ENCODE data around the gene FAM13C.
"Not testable (repeated sequence)": the region's sequence is repeated elsewhere in the genome, so short reads cannot be mapped to it uniquely, and the experiment has no call there.

The FAM13C gene

DNA sequence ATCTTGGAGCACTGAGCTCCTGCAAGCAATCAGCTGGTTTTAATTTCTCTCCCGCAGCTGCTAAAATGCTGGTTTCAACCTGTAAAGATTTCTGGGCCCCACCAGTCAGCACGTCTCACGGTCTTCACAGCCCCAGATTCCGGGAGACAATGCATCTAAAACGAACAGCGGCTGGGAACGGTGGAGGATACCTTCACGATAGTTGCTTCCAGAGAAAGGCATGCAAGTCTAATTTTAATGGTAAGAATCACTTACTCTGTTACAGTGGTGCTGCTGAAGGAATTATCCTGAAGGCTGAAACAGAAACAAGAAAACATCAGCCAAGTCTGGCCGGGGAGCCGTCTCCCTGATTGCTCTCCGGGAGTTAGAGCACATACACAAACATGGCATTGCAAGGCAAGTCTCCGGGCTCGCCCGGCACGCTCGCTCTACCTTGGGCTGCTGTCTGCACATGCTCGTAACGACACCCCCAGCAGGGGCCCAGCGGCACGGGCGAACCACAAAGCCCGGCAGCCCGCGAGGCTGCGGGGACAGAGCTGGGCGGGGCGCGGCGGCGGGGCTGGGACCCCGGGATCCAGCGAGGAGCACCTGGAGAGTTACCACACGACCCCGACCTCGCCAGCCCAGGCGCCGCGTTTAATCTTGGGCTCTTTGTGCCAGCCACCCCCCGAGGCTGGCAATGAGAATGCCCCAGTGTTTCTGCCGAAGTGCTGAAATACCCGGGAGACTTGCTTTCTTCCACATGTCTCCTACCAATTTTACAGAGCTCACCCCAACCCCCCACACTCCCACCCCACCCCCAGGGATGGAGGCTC lies at the start of gene FAM13C:
TSS of gene FAM13C (minus strand) at position 406 of the 815 bp plus-strand sequence. CDS start at position 317, 89 bp downstream.
- DNase-seq (ENCODE audit: low read depth), result peak; percentile 49

GRCh38 chr10:59405235-59405634 lies 42.9 kb upstream of the FAM13C start:
- no peak for DNase-seq (ENCODE audit: low read depth)

- DNase-seq (ENCODE audit: low read depth), result no peak
Measured at GRCh38 chr10:59400214-59400613, 37.9 kb upstream of the FAM13C start.

DNA sequence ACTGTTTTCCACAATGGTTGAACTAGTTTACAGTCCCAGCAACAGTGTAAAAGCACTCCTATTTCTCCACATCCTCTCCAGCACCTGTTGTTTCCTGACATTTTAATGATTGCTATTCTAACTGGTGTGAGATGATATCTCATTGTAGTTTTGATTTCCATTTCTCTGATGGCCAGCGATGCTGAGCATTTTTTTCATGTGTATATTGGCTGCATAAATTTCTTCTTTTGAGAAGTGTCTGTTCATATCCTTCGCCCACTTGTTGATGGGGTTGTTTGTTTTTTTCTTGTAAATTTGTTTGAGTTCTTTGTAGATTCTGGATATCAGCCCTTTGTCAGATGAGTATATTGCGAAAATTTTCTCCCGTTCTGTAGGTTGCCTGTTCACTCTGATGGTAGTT lies 37.0 kb upstream of the FAM13C start:
- not testable (repeated sequence) for DNase-seq (ENCODE audit: low read depth)

DNA sequence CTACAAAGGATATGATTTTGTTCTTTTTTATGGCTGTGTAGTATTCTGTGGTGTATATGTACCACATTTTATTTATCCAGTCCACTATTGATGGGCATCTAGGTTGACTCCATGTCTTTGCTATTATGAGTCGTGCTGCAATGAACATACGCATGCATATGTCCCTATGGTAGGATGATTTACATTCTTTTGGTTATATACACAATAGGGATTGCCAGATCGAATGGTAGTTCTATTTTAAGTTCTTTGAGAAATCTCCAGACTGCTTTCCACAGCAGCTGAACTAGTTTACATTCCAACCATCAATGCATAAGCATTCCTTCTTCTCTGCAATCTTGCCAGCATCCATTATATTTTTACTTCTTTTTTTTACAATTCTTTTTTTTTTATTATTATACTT lies 35.6 kb upstream of the FAM13C start:
- no peak for DNase-seq (ENCODE audit: low read depth)

GRCh38 chr10:59395984-59396383 lies 33.6 kb upstream of the FAM13C start:
- DNase-seq (ENCODE audit: low read depth), result no peak

GRCh38 chr10:59393349-59393748 lies 31.0 kb upstream of the FAM13C start:
- no peak for DNase-seq (ENCODE audit: low read depth)

- DNase-seq (ENCODE audit: low read depth), result no peak
Measured at GRCh38 chr10:59391060-59391459, 28.7 kb upstream of the FAM13C start.

DNA sequence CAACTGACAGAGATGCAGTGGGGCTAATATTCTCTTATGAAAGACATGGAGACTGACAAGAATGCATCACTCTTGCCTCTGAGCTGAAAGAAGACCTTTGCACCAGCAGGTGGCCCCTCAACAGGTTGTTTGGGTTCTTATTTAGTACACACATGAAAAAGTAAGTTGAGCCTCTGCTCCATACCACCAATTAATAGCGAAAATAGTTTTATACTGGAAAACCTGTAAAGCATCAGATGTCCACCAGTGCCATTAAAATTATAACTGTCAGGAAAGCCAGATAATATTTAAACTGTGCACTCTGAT lies 26.3 kb upstream of the FAM13C start:
- no peak for DNase-seq (ENCODE audit: low read depth)

- peak; percentile 96 for DNase-seq (ENCODE audit: low read depth)
Measured at GRCh38 chr10:59387951-59388670, 25.8 kb upstream of the FAM13C start.

GRCh38 chr10:59384761-59385160 lies 22.4 kb upstream of the FAM13C start:
- peak; percentile 22 for DNase-seq (ENCODE audit: low read depth)

GRCh38 chr10:59383908-59384307 lies 21.6 kb upstream of the FAM13C start:
- DNase-seq (ENCODE audit: low read depth), result no peak

- DNase-seq (ENCODE audit: low read depth), result peak; percentile 23
Measured at GRCh38 chr10:59383436-59383835, 21.1 kb upstream of the FAM13C start.

- DNase-seq (ENCODE audit: low read depth), result peak; percentile 77
Measured at GRCh38 chr10:59382831-59383295, 20.5 kb upstream of the FAM13C start.

DNA sequence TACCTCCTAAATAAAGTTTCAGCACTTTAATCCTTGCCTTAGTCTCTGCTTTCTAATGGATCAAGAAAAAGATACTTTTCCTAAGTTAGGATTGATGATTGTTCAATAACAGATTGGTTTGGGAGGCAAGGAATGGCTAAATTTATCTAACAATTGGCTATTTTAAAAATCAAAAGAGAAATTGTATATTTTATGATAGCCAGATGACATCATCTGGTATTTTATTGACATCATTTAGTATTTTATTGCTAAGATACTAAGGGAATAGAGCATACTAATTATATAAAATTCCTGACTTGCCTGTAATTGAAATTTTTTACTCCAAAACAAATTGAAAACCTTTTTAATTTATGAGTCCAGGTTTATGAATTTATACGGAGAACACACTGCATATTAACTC lies 19.3 kb upstream of the FAM13C start:
- DNase-seq (ENCODE audit: low read depth), result no peak

- no peak for DNase-seq (ENCODE audit: low read depth)
Measured at GRCh38 chr10:59376846-59377245, 14.5 kb upstream of the FAM13C start.

- peak; percentile 75 for DNase-seq (ENCODE audit: low read depth)
Measured at GRCh38 chr10:59375990-59376389, 13.6 kb upstream of the FAM13C start.

DNA sequence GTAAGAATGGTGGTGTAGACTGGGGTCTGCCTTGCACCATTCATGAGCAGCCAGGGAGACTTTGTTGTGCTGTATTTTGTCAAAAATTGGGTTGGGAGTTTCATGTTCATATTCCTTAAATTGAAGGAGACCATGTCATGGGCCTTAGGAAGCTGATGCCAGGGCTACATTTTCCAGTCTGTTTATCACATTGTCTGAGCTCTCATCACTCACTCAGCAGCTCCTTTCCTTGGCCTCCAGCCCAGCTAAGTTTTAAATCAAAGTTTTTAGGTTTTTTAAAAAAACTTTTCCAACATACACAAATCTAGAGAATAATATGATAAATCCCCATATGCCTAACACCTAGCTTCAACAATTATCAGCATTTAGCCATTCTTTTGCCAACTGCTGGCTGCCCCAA lies 12.6 kb upstream of the FAM13C start:
- no peak for DNase-seq (ENCODE audit: low read depth)

GRCh38 chr10:59373071-59373470 lies 10.7 kb upstream of the FAM13C start:
- peak; percentile 79 for DNase-seq (ENCODE audit: low read depth)

DNA sequence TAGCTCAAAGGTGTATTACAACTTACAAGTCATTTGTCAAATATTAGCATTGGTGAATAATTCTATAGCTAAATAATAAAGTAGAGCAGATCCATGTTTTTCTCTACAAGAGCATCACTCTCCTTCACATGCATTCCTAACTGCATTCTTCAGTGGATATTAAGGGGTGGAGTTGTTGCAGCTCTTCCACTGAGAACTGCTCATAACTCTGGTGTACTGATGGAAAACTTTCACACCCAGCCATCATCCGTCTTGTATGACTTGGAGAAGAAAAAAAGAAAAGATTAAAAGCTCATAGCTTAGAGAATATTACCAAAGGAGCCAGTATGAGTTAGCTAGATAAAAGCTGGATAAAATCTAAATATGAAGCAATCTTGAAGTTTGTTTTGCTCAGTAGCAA lies 10.2 kb upstream of the FAM13C start:
- peak; percentile 88 for DNase-seq (ENCODE audit: low read depth)

- DNase-seq (ENCODE audit: low read depth), result no peak
Measured at GRCh38 chr10:59366290-59366689, 3.9 kb upstream of the FAM13C start.

DNA sequence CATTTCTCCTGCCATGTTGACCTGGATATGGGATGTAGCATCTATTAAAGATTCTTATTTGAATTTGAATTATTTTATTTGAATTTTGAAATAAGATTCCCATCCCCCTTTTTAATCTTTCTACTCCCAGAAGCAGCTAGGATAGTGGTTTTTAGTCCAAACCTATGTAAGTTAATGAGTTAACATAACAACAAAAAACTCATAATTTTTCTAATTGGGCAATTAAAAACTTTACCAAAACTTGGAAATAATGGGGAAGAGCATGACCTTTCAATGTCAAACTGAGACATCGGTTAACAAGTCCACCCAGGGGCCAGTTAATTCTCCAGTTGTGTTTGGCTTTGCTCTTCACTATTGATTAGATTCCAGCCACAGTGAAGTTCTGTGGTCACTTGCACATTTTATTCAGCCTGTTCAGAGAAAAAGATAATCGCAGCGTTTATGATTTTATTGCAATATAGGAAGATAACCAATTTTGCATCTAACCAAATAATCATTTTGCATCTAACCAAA lies 1.2 kb upstream of the FAM13C start:
- no peak for DNase-seq (ENCODE audit: low read depth)

DNA sequence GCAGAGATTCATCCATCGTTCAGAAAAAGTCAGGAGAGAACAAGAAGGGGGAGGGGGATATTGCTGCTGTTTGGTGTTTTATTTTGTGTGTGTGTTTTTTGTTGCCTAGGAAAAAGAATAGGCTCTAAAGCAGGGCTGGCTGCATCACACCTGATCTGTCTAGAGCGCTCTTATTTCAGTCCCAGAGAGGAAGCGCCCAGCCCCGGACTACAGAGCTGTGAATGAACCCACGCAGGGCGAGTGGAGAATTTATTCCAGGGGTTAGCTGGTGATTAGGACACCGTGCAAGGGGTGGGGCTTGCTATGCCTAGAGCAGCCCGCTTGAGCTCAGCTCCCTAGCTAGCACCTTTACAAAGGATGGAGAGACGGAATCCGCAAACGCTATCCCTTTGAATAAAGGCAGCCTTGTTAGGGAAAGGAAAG lies 621 bp upstream of the FAM13C start:
- DNase-seq (ENCODE audit: low read depth), result peak; percentile 66
